8988T (cell line): Measurements from ENCODE around the gene IQCK.

Experiments used
- DNase-seq: peaks from one replicate; pipeline ENCODE4 v3.0.0; 2011

Gene IQCK

GRCh38 chr16:19722269-19722952, 4.3 kb downstream of the IQCK start:
- no peak for DNase-seq

GRCh38 chr16:19722981-19723380, 4.9 kb downstream of the IQCK start:
- no peak for DNase-seq

- DNase-seq: no peak
Measured at GRCh38 chr16:19728636-19728965, 10.5 kb downstream of the IQCK start.

- DNase-seq: no peak
Measured at GRCh38 chr16:19733551-19733950, 15.5 kb downstream of the IQCK start.

GRCh38 chr16:19735074-19735867, 17.2 kb downstream of the IQCK start:
- DNase-seq: no peak

- no peak for DNase-seq
Measured at GRCh38 chr16:19737306-19738038, 19.4 kb downstream of the IQCK start.

- no peak for DNase-seq
Measured at GRCh38 chr16:19741354-19741753, 23.3 kb downstream of the IQCK start.

GRCh38 chr16:19743816-19744159, 25.7 kb downstream of the IQCK start:
- no peak for DNase-seq

- DNase-seq: no peak
Measured at GRCh38 chr16:19744670-19745069, 26.6 kb downstream of the IQCK start.

GRCh38 chr16:19745286-19746010, 27.4 kb downstream of the IQCK start:
- no peak for DNase-seq

- no peak for DNase-seq
Measured at GRCh38 chr16:19746561-19746960, 28.5 kb downstream of the IQCK start.

- no peak for DNase-seq
Measured at GRCh38 chr16:19748389-19749168, 30.5 kb downstream of the IQCK start.

GRCh38 chr16:19749571-19750080, 31.6 kb downstream of the IQCK start:
- DNase-seq: no peak

GRCh38 chr16:19751478-19752385, 33.7 kb downstream of the IQCK start:
- no peak for DNase-seq

GRCh38 chr16:19753815-19754643, 36.0 kb downstream of the IQCK start:
- no peak for DNase-seq

- DNase-seq: no peak
Measured at GRCh38 chr16:19754644-19755036, 36.6 kb downstream of the IQCK start.

GRCh38 chr16:19755268-19755667, 37.2 kb downstream of the IQCK start:
- no peak for DNase-seq

GRCh38 chr16:19757026-19757425, 39.0 kb downstream of the IQCK start:
- DNase-seq: no peak

GRCh38 chr16:19757762-19758595, 39.9 kb downstream of the IQCK start:
- DNase-seq: no peak
